GM19395 (cell line): Measurements from ENCODE around the gene RRAGC.
"Not testable (repeated sequence)": the region's sequence is repeated elsewhere in the genome, so short reads cannot be mapped to it uniquely, and the experiment has no call there.

Source experiments
- ATAC-seq: cut with Tn5 transposase; IDR thresholded peaks from one replicate; pipeline ENCODE4 v1.9.1; 2021; ENCODE audit warnings: mild to moderate bottlenecking, moderate library complexity; ENCODE audit not compliant: unreplicated experiment

The RRAGC gene

GRCh38 chr1:38818175-38818976 is 41.2 kb downstream of the RRAGC start:
- no peak for ATAC-seq

- no peak for ATAC-seq
Measured at GRCh38 chr1:38817267-38818174, 42.1 kb downstream of the RRAGC start.

GRCh38 chr1:38815903-38816627 is 43.5 kb downstream of the RRAGC start:
- peak; percentile 91 for ATAC-seq

- no peak for ATAC-seq
Measured at GRCh38 chr1:38814984-38815464, 44.5 kb downstream of the RRAGC start.

- ATAC-seq = no peak
Measured at GRCh38 chr1:38814444-38814983, 45.1 kb downstream of the RRAGC start.

GRCh38 chr1:38812981-38813380 is 46.6 kb downstream of the RRAGC start:
- no peak for ATAC-seq

GRCh38 chr1:38811466-38811865 is 48.1 kb downstream of the RRAGC start:
- not testable (repeated sequence) for ATAC-seq

GRCh38 chr1:38806090-38806489 is 53.5 kb downstream of the RRAGC start:
- ATAC-seq = no peak

- no peak for ATAC-seq
Measured at GRCh38 chr1:38805036-38805435, 54.5 kb downstream of the RRAGC start.

GRCh38 chr1:38804062-38804886 is 55.3 kb downstream of the RRAGC start:
- ATAC-seq = no peak

GRCh38 chr1:38803647-38804046 is 55.9 kb downstream of the RRAGC start:
- no peak for ATAC-seq

GRCh38 chr1:38800720-38801671 is 58.6 kb downstream of the RRAGC start:
- no peak for ATAC-seq

GRCh38 chr1:38793299-38793698 is 66.3 kb downstream of the RRAGC start:
- ATAC-seq = no peak

GRCh38 chr1:38791892-38792291 is 67.7 kb downstream of the RRAGC start:
- no peak for ATAC-seq

GRCh38 chr1:38791164-38791515 is 68.4 kb downstream of the RRAGC start:
- ATAC-seq = no peak

GRCh38 chr1:38790422-38791163 is 69.0 kb downstream of the RRAGC start:
- ATAC-seq = no peak

GRCh38 chr1:38789498-38790169 is 69.9 kb downstream of the RRAGC start:
- ATAC-seq = no peak
